K562 (cell line): ENCODE results near the gene PACSIN3. TPM values are rescaled to one million over a fixed set of nuclear protein-coding genes. Genes with fewer than 3 reads are reported as not detected.

ENCODE experiments used
- KAT2B ChIP-seq: IDR thresholded peaks from one replicate; pipeline ENCODE4 v1.6.1; 2012; ENCODE audit warnings: low read depth, mild to moderate bottlenecking, control low read depth, inconsistent platforms, low read length, moderate library complexity
- KLF16 ChIP-seq: IDR thresholded peaks from 2 replicates; pipeline ENCODE4 v1.6.1; 2016; ENCODE audit warnings: antibody characterized with exemption
- L3MBTL2 ChIP-seq: fragments of 450-650 bp; IDR thresholded peaks from 2 replicates; pipeline ENCODE4 v1.6.1; 2016; ENCODE audit warnings: mild to moderate bottlenecking, moderate library complexity
- MTA1 ChIP-seq: fragments of 450-650 bp; IDR thresholded peaks from 2 replicates; pipeline ENCODE4 v1.6.1; 2017; ENCODE audit warnings: borderline replicate concordance
- TEAD4 ChIP-seq, 2 experiments: sonication (generic) in 1 of 2; formaldehyde crosslinking in 1 of 2; IDR thresholded peaks; 2 replicates each; pipeline versions ENCODE4 v1.6.1 to v1.8.0; 2012 to 2022; ENCODE audit warnings: borderline replicate concordance in 1 of 2, inconsistent platforms in 1 of 2, low read length in 1 of 2, mild to moderate bottlenecking in 1 of 2, missing genetic modification reagents in 1 of 2
- ZNF232 ChIP-seq: sonication (generic); formaldehyde crosslinking; IDR thresholded peaks from 2 replicates; pipeline ENCODE4 v1.8.0; 2022; ENCODE audit warnings: mild to moderate bottlenecking, missing genetic modification reagents
- polyA plus RNA-seq, 8 experiments: library from polyadenylated mRNA; depleted of rRNA in 4 of 8; stranded (reverse) in 5 of 8; unstranded in 3 of 8; fragments of >200 nt; fragmentation: Nextera tagmentation in 2 of 8; fragmentation: Illumina TruSeq in 1 of 8; extraction: Ambion mirVana in 2 of 8; extraction: Trizol in 1 of 8; gene quantifications; 2 replicates each; pipeline versions ENCODE4 v1.2.1 to v1.2.3, GENCODE V29; 2011 to 2014; ENCODE audit warnings: inconsistent platforms in 1 of 8, missing spikeins in 1 of 8
- total RNA-seq, 7 experiments: library from RNA; depleted of rRNA in 6 of 7; stranded (reverse); fragments of >200 nt in 6 of 7; fragmentation: Illumina TruSeq in 2 of 7; extraction: Trizol in 2 of 7; gene quantifications; 2 replicates each; pipeline versions ENCODE4 v1.2.1 to v1.2.3, GENCODE V29; 2011 to 2021; ENCODE audit warnings: low replicate concordance in 1 of 7
- TF ChIP-seq, protein P1 (sequence below): fragments of 250-450 bp; sonication (Bioruptor Pico); IDR thresholded peaks from 2 replicates; pipeline ENCODE4 v1.4.0; 2020
- TF ChIP-seq, protein P2 (sequence below): sonication (generic); formaldehyde crosslinking; IDR thresholded peaks from 2 replicates; pipeline ENCODE4 v1.8.0; 2023; ENCODE audit warnings: mild to moderate bottlenecking, missing genetic modification reagents
- TF ChIP-seq, protein P3 (sequence below): fragments of 250-450 bp; sonication (Bioruptor Pico); IDR thresholded peaks from 2 replicates; pipeline ENCODE4 v1.4.0; 2020; ENCODE audit warnings: mild to moderate bottlenecking, moderate library complexity

Gene PACSIN3
- total and polyA plus RNA-seq, 9 of the 15 experiments (the other 6 are each of a cell fraction or from before 2014, with no cell fraction given): 0.13 to 18.1 (median 7.1) TPM

DNA sequence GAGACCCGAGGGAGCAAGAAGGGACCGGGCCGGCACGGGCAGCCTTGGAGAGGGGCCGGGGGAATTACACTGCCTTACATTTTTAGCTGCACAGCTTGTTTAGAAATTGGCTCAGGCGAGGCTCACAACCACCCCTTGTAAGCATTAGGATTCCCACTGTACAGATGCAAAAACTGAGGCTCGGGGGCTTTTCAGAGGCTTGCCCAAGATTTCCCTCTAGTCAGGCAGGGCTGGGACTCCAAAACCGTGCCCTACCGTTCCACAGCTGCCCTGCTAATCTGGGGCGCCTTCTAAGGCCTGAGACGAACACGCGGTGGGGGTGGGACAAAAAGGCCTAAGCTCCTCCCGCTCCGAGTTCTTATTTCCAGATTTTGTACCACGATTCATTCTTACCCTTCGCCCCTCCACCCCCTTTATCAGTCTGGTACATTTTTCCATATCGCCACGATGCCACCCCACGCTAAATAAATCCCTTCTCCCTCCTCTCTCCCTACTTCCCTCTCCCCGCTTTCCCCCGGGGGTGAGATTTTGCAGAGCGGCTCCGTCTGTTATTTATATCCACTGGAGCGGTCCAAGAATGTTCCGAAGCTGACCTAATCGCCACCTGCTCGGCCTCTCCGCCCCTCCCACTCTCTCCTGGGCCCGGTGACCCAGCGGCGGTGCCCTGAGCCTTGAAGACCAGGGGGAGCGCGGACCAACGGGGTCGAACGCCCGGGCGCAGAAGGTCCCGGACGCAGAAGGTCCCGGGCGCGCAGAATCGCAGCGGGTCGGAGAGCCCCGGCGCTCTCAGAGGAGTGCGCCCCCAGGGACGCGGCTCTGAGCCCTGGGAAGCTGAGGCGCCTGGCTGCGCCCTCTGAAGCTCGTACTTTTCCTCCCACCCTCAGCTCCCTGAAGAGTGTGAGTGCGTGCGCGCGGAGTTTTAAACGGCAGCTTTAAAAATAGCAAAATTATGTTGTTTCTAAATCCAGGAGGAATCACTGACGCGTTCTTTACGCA, 764 bp upstream of the PACSIN3 start (continued):
- TF ChIP-seq, protein P1, sequence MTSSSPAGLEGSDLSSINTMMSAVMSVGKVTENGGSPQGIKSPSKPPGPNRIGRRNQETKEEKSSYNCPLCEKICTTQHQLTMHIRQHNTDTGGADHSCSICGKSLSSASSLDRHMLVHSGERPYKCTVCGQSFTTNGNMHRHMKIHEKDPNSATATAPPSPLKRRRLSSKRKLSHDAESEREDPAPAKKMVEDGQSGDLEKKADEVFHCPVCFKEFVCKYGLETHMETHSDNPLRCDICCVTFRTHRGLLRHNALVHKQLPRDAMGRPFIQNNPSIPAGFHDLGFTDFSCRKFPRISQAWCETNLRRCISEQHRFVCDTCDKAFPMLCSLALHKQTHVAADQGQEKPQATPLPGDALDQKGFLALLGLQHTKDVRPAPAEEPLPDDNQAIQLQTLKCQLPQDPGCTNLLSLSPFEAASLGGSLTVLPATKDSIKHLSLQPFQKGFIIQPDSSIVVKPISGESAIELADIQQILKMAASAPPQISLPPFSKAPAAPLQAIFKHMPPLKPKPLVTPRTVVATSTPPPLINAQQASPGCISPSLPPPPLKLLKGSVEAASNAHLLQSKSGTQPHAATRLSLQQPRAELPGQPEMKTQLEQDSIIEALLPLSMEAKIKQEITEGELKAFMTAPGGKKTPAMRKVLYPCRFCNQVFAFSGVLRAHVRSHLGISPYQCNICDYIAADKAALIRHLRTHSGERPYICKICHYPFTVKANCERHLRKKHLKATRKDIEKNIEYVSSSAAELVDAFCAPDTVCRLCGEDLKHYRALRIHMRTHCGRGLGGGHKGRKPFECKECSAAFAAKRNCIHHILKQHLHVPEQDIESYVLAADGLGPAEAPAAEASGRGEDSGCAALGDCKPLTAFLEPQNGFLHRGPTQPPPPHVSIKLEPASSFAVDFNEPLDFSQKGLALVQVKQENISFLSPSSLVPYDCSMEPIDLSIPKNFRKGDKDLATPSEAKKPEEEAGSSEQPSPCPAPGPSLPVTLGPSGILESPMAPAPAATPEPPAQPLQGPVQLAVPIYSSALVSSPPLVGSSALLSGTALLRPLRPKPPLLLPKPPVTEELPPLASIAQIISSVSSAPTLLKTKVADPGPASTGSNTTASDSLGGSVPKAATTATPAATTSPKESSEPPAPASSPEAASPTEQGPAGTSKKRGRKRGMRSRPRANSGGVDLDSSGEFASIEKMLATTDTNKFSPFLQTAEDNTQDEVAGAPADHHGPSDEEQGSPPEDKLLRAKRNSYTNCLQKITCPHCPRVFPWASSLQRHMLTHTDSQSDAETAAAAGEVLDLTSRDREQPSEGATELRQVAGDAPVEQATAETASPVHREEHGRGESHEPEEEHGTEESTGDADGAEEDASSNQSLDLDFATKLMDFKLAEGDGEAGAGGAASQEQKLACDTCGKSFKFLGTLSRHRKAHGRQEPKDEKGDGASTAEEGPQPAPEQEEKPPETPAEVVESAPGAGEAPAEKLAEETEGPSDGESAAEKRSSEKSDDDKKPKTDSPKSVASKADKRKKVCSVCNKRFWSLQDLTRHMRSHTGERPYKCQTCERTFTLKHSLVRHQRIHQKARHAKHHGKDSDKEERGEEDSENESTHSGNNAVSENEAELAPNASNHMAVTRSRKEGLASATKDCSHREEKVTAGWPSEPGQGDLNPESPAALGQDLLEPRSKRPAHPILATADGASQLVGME (CRISPR knock-in tag): no peak
- TF ChIP-seq MTA1 (no peak), L3MBTL2 (peak; percentile 61), ZNF232 (CRISPR knock-in tag) (no peak), TEAD4 (IDR thresholded peaks at IDR 0.05; ENCODE audit: low read length) (no peak), TEAD4 (CRISPR knock-in tag; IDR thresholded peaks at IDR 0.05; ENCODE audit: borderline replicate concordance) (no peak), KLF16 (no peak), KAT2B (no peak)
- TF ChIP-seq, protein P2, sequence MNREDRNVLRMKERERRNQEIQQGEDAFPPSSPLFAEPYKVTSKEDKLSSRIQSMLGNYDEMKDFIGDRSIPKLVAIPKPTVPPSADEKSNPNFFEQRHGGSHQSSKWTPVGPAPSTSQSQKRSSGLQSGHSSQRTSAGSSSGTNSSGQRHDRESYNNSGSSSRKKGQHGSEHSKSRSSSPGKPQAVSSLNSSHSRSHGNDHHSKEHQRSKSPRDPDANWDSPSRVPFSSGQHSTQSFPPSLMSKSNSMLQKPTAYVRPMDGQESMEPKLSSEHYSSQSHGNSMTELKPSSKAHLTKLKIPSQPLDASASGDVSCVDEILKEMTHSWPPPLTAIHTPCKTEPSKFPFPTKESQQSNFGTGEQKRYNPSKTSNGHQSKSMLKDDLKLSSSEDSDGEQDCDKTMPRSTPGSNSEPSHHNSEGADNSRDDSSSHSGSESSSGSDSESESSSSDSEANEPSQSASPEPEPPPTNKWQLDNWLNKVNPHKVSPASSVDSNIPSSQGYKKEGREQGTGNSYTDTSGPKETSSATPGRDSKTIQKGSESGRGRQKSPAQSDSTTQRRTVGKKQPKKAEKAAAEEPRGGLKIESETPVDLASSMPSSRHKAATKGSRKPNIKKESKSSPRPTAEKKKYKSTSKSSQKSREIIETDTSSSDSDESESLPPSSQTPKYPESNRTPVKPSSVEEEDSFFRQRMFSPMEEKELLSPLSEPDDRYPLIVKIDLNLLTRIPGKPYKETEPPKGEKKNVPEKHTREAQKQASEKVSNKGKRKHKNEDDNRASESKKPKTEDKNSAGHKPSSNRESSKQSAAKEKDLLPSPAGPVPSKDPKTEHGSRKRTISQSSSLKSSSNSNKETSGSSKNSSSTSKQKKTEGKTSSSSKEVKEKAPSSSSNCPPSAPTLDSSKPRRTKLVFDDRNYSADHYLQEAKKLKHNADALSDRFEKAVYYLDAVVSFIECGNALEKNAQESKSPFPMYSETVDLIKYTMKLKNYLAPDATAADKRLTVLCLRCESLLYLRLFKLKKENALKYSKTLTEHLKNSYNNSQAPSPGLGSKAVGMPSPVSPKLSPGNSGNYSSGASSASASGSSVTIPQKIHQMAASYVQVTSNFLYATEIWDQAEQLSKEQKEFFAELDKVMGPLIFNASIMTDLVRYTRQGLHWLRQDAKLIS: no peak
- TF ChIP-seq, protein P3, sequence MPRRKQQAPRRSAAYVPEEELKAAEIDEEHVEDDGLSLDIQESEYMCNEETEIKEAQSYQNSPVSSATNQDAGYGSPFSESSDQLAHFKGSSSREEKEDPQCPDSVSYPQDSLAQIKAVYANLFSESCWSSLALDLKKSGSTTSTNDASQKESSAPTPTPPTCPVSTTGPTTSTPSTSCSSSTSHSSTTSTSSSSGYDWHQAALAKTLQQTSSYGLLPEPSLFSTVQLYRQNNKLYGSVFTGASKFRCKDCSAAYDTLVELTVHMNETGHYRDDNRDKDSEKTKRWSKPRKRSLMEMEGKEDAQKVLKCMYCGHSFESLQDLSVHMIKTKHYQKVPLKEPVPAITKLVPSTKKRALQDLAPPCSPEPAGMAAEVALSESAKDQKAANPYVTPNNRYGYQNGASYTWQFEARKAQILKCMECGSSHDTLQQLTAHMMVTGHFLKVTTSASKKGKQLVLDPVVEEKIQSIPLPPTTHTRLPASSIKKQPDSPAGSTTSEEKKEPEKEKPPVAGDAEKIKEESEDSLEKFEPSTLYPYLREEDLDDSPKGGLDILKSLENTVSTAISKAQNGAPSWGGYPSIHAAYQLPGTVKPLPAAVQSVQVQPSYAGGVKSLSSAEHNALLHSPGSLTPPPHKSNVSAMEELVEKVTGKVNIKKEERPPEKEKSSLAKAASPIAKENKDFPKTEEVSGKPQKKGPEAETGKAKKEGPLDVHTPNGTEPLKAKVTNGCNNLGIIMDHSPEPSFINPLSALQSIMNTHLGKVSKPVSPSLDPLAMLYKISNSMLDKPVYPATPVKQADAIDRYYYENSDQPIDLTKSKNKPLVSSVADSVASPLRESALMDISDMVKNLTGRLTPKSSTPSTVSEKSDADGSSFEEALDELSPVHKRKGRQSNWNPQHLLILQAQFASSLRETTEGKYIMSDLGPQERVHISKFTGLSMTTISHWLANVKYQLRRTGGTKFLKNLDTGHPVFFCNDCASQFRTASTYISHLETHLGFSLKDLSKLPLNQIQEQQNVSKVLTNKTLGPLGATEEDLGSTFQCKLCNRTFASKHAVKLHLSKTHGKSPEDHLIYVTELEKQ: no peak
